Measurements from ENCODE around the gene PILRA. TPM values are rescaled to one million over a fixed set of nuclear protein-coding genes. Genes with fewer than 3 reads are reported as not detected.
A peak's percentile ranks its signal among the peaks of the same experiment; 100 is the strongest.

Gene PILRA
- total and polyA plus RNA-seq, 10 of the 15 experiments (the other 5 are each of a cell fraction or from before 2014, with no cell fraction given): 6.6 to 43.3 (median 11.5) TPM

- Histone ChIP-seq H3K4me3 (peak overlapping the region; percentile 43; the same call in 1 of the 2 replicates), H3K9me3 (replicated peaks; ENCODE audit: control insufficient read depth, insufficient read depth, low read length) (no peaks in the 10 kb centered on the region), H3K27me3 (replicated peaks in 1 of 2; ENCODE audit: control insufficient read depth in 2 of 2, insufficient read depth in 2 of 2, low read length in 1 of 2) (no peaks in the 10 kb centered on the region), H3K27ac (ENCODE audit: control insufficient read depth, insufficient read depth) (peak overlapping the region; percentile 72), H3K79me2 (ENCODE audit: control insufficient read depth, insufficient read depth, low read length) (no peaks in the 10 kb centered on the region), H3K4me2 (ENCODE audit: control insufficient read depth, insufficient read depth) (peak overlapping the region; percentile 76), H3K36me3 (ENCODE audit: control insufficient read depth in 2 of 2, insufficient read depth in 2 of 2, low read length in 1 of 2) (no peaks in the 10 kb centered on the region), H3K9ac (ENCODE audit: control insufficient read depth, insufficient read depth, low read length) (peak overlapping the region; percentile 58; the same call in 1 of the 2 replicates), H2AFZ (ENCODE audit: control insufficient read depth, low read depth, low read length) (no peak overlapping the region; the same call in 1 of the 2 replicates), H4K20me1 (ENCODE audit: control insufficient read depth, insufficient read depth) (no peaks in the 10 kb centered on the region), H3K4me1 (ENCODE audit: control insufficient read depth, insufficient read depth, low read length) (peaks cover 33% of the 10 kb centered on the region)
- intact Hi-C loops (cut with micrococcal nuclease; ENCODE audit: unreplicated experiment) (loop anchor here (1.0 to 2.0 kb wide), 3 partner anchors 22 to 33 kb away; partner anchors contain the start of gene MEPCE), in situ Hi-C loops (cut with MboI) (no loop called here)
- peak; percentile 98 for FAIRE-seq
- peak; percentile 93 for DNase-seq (ENCODE audit: low read depth, low spot score)
- CTCF ChIA-PET: interaction anchor here (1.0 to 3.6 kb wide), 12 partner anchors 9 to 729 kb away, joined by 3 to 25 read pairs (median 4); no protein-coding TSS in a partner anchor
- RAD21 ChIA-PET (ENCODE audit: unreplicated experiment): interaction anchor here (0.6 to 3.6 kb wide), 10 partner anchors 9 to 32 kb away, joined by 3 to 27 read pairs (median 4); partner anchors contain the start of gene ZCWPW1
- SMC1A ChIA-PET (ENCODE audit: uncharacterized antibody, unreplicated experiment): interaction anchor here (0.7 to 3.9 kb wide), 14 partner anchors 10 to 44 kb away, joined by 3 to 30 read pairs (median 6); no protein-coding TSS in a partner anchor
- 0% methylated on average over 9 of the region's 9 CpGs for WGBS (ENCODE audit: insufficient coverage, insufficient replicate concordance, low lambda C conversion rate, missing lambda C conversion rate)
- POLR2A ChIA-PET: interaction anchor here (0.8 to 3.7 kb wide), 13 partner anchors 11 to 151 kb away, joined by 3 to 33 read pairs (median 4); partner anchors contain the start of gene PPP1R35
- BruUV-seq (replicated peaks): no TSS peak
- ATAC-seq: peak; percentile 92
- TF ChIP-seq MTA2 (IDR thresholded peaks at IDR 0.05; ENCODE audit: low read depth): peak; percentile 98
- TF ChIP-seq SPI1 (IDR thresholded peaks at IDR 0.05; ENCODE audit: borderline replicate concordance, insufficient read depth, low read depth, low read length): peak; percentile 87
- TF ChIP-seq CBX5 (IDR thresholded peaks at IDR 0.05; ENCODE audit: low read depth): peak; percentile 80; the same call in 1 of the 2 replicates
- TF ChIP-seq ATF7 (IDR thresholded peaks at IDR 0.05; ENCODE audit: low read depth): peak; percentile 95
- TF ChIP-seq CHD4 (IDR thresholded peaks at IDR 0.05): 0 out of 2 replicates have a peak, but pooled peaks have one; percentile 37
- peak; percentile 88 for TF ChIP-seq ZNF217 (IDR thresholded peaks at IDR 0.05)
- TF ChIP-seq BCL11A (IDR thresholded peaks at IDR 0.05; ENCODE audit: low read depth, low read length): peak; percentile 79
- peak; percentile 87 for TF ChIP-seq TBL1XR1 (IDR thresholded peaks at IDR 0.05; ENCODE audit: low read depth, low read length)
- no peak for TF ChIP-seq SUPT20H (IDR thresholded peaks at IDR 0.05; ENCODE audit: borderline replicate concordance, control insufficient read depth, low read depth, low read length)
- TF ChIP-seq MXI1 (IDR thresholded peaks at IDR 0.05; ENCODE audit: low read depth, low read length): peak; percentile 83; the same call in 1 of the 2 replicates
- TF ChIP-seq CREM (IDR thresholded peaks at IDR 0.05; ENCODE audit: low read depth): peak; percentile 43; the same call in 1 of the 2 replicates
- peak; percentile 91 for TF ChIP-seq NR2F1 (conservative IDR thresholded peaks at IDR 0.05)
- no peak for TF ChIP-seq ATF3 (IDR thresholded peaks at IDR 0.05; ENCODE audit: borderline replicate concordance, extremely low read depth, low read depth, low read length)
- no peak for TF ChIP-seq RFX5 (IDR thresholded peaks at IDR 0.05; ENCODE audit: low read depth, low read length)
- no peak for TF ChIP-seq TARDBP (IDR thresholded peaks at IDR 0.05; ENCODE audit: borderline replicate concordance)
- peak; percentile 94 for TF ChIP-seq RELB (IDR thresholded peaks at IDR 0.05; ENCODE audit: low read depth)
- peak; percentile 96 for TF ChIP-seq CBFB (IDR thresholded peaks at IDR 0.05; ENCODE audit: low read depth)
- no peak for TF ChIP-seq SP1 (IDR thresholded peaks at IDR 0.05; ENCODE audit: low read depth, low read length)
- TF ChIP-seq ZNF384 (IDR thresholded peaks at IDR 0.05; ENCODE audit: borderline replicate concordance, low read depth, low read length): no peak; the same call in 1 of the 2 replicates
- TF ChIP-seq PML (IDR thresholded peaks at IDR 0.05; ENCODE audit: low read length): peak; percentile 80
- peak; percentile 79 for TF ChIP-seq MEF2B (IDR thresholded peaks at IDR 0.05; ENCODE audit: partially characterized antibody, poor library complexity, severe bottlenecking)
- peak; percentile 63 to 92; a peak in 2 of 4 replicates for TF ChIP-seq EP300 (IDR thresholded peaks at IDR 0.05; ENCODE audit: borderline replicate concordance in 1 of 2, control insufficient read depth in 1 of 2, low read depth in 2 of 2, low read length in 2 of 2)
- peak; percentile 70; the same call in 1 of the 2 replicates for TF ChIP-seq BMI1 (IDR thresholded peaks at IDR 0.05; ENCODE audit: borderline replicate concordance)
- peak; percentile 85 for TF ChIP-seq DPF2 (IDR thresholded peaks at IDR 0.05)
- TF ChIP-seq ZBED1 (IDR thresholded peaks at IDR 0.05; ENCODE audit: borderline replicate concordance): no peak; the same call in 1 of the 2 replicates
These were observed 23.2 kb downstream of the PILRA start for GRCh38 chr7:100396421-100396982.
